Heart right ventricle (tissue), 16 donors: ENCODE results near the gene ZKSCAN8. TPM values are rescaled to one million over a fixed set of nuclear protein-coding genes. Genes with fewer than 3 reads are reported as not detected.

Source experiments
- ATAC-seq, 8 donors: fragments of 200-7000 bp; cut with Tn5 transposase; one replicate each; pipeline ENCODE4 v1.9.1; 2020; ENCODE audit warnings: mild to moderate bottlenecking in 8 of 8, moderate library complexity in 8 of 8, moderate number of reproducible peaks in 1 of 8
- DNase-seq, 2 donors: peaks; one replicate each; pipeline ENCODE4 v3.0.0-alpha.2; 2020
- H3K27ac ChIP-seq, 10 donors: fragments of 200-600 bp; sonication (generic) in 2 of 10; one replicate each; pipeline versions ENCODE4 v1.5.0 to v1.8.0; 2020 to 2022; ENCODE audit warnings: mild to moderate bottlenecking in 3 of 10
- H3K27me3 ChIP-seq, 7 donors: fragments of 200-600 bp; one replicate each; pipeline ENCODE4 v1.8.0; 2021 to 2022; ENCODE audit warnings: mild to moderate bottlenecking in 2 of 7
- H3K36me3 ChIP-seq, 9 donors: fragments of 200-600 bp; sonication (generic) in 1 of 9; one replicate each; pipeline versions ENCODE4 v1.5.0 to v1.8.0; 2020 to 2022; ENCODE audit warnings: mild to moderate bottlenecking in 2 of 9
- H3K4me1 ChIP-seq, 9 donors: fragments of 200-600 bp; sonication (generic) in 1 of 9; one replicate each; pipeline versions ENCODE4 v1.5.0 to v1.8.0; 2020 to 2022; ENCODE audit warnings: mild to moderate bottlenecking in 4 of 9
- H3K4me3 ChIP-seq, 10 donors: fragments of 200-600 bp; sonication (generic) in 2 of 10; one replicate each; pipeline versions ENCODE4 v1.5.0 to v1.8.0; 2020 to 2022; ENCODE audit warnings: mild to moderate bottlenecking in 7 of 10, moderate library complexity in 2 of 10
- H3K9me3 ChIP-seq, 11 donors: fragments of 200-600 bp in 10 of 11; sonication (generic) in 2 of 11; one replicate each; pipeline versions ENCODE4 v1.5.0 to v1.8.0; 2013 to 2022; ENCODE audit warnings: mild to moderate bottlenecking in 2 of 11, control low read depth in 1 of 11, moderate library complexity in 1 of 11
- CTCF ChIP-seq, 9 donors: fragments of 200-600 bp; sonication (generic) in 2 of 9; IDR thresholded peaks; one replicate each; pipeline versions ENCODE4 v1.5.0 to v1.8.0; 2021 to 2022; ENCODE audit warnings: antibody characterized with exemption in 9 of 9, mild to moderate bottlenecking in 5 of 9, moderate library complexity in 1 of 9
- WGBS, 2 donors: extraction: QIAGEN DNeasy Blood & Tissue Kit; methylation state at CpG; one replicate each; pipeline ENCODE4 v1.1.7; 2013; ENCODE audit warnings: inconsistent platforms in 1 of 2; 5-methylcytosine and 5-hydroxymethylcytosine counted together
- intact Hi-C, 10 donors: fragments of 100-400 bp; cut with DNase I; formaldehyde crosslinking; loops; one replicate each; pipeline versions ENCODE4 v1.11.1 to v1.14.2; 2022
- polyA plus RNA-seq, 2 donors: library from polyadenylated mRNA; stranded (reverse); fragments of 200-250 nt; gene quantifications; one replicate each; pipeline ENCODE4 v1.2.3, GENCODE V29; 2013
- total RNA-seq, 10 donors: library from RNA; stranded (reverse); fragmentation: NEBNext Ultra II Directional in 3 of 10; extraction: Animal tissue kit (Norgen Biotek cat#: 25700) in 3 of 10; gene quantifications; one replicate each; pipeline versions ENCODE4 v1.2.1 to v1.2.4, GENCODE V29; 2021 to 2023
- donor health status: Arrhythmogenic right ventricular cardiomyopathy.
- donor health status: ischemic (EF 13 %, LVEDD 7.1; RV severe dilation, severe dysfunction).
- donor health status: healthy with polysubstance abuse.
- donor health status: DM: no; HTN: yes; CAD: no.
- donor health status: DM: no; HTN: no; CAD: no.
- donor health status: ischemic (EF 25% LVEDD 6.9; RV normal size, moderate dysfunction).
- donor health status: ischemic (EF 25% LVEDD 5.7; RV mildly dilated, moderate dysfunction).
- donor health status: healthy.
- donor health status: DM: yes; HTN: yes; CAD: no.
- donor health status: Ischemic cardiomyopathy.
- donor health status: ischemic (EF 35%, LVEDD 5.7; RV mildly dilated, moderate dysfunction).
- donor health status: nonischemic (EF 11% LVEDD 7.7; RV severe dilation, severe dysfunction).
- donor health status: DM: yes; HTN: yes; CAD: no.
- donor health status: PGD.
- donor health status: ischemic (EF 29% LVEDD 5.4; RV normal size, mild dysfunction).
- donor health status: nonischemic (EF 23%, LVEDD 6.1; RV moderate dilation, normal function).

The ZKSCAN8 gene
- total and polyA plus RNA-seq, 12 donors = 2.7 to 18.5 (median 14.0) TPM

- peaks cover 0 to 4% (median 0%) of the 10 kb centered on the region in 11 donors for H3K9me3 ChIP-seq
- no peaks in the 10 kb centered on the region for H3K4me1 ChIP-seq
- no peak overlapping the region for H3K4me3 ChIP-seq
- no peak for DNase-seq
- H3K27me3 ChIP-seq = no peaks in the 10 kb centered on the region
- 87 to 94% methylated on average over 2 of the region's 2 CpGs for WGBS, 2 donors
- TF ChIP-seq CTCF (IDR thresholded peaks at IDR 0.05) = no peak
- intact Hi-C loops = no loop called here
- H3K36me3 ChIP-seq = no peaks in the 10 kb centered on the region
- no peak overlapping the region for H3K27ac ChIP-seq
- no peak for ATAC-seq
These were observed 30.3 kb downstream of the ZKSCAN8 start for GRCh38 chr6:28172006-28172405.

DNA sequence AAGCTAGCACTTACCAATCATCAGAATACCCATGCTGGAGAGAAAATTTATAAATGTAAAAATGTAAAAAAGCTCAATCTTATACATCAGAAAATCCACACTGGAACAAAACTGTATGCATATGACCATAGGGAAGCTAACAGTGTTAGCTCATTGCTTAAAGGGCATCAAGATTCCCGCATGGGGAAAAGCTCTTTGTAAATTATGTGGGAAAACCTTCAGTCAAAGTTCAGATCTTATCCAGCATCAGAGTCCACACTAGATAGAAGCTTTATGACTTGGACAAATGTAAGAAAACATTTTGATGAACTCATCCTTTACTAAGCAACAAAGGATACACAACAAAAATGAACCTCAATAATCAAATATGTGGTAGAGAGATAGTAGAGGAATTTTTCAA, 34.7 kb downstream of the ZKSCAN8 start:
- 93 to 97% methylated on average over 1 of the region's 1 CpG for WGBS, 2 donors
- Histone ChIP-seq H3K27me3 (peaks cover 0 to 18% (median 7%) of the 10 kb centered on the region in 7 donors), H3K27ac (no peak overlapping the region), H3K36me3 (no peaks in the 10 kb centered on the region), H3K4me1 (no peaks in the 10 kb centered on the region), H3K4me3 (no peak overlapping the region), H3K9me3 (peaks cover 0 to 4% (median 0%) of the 10 kb centered on the region in 11 donors)
- ATAC-seq = no peak
- intact Hi-C loops = no loop called here
- no peak for DNase-seq
- TF ChIP-seq CTCF (IDR thresholded peaks at IDR 0.05) = no peak

DNA sequence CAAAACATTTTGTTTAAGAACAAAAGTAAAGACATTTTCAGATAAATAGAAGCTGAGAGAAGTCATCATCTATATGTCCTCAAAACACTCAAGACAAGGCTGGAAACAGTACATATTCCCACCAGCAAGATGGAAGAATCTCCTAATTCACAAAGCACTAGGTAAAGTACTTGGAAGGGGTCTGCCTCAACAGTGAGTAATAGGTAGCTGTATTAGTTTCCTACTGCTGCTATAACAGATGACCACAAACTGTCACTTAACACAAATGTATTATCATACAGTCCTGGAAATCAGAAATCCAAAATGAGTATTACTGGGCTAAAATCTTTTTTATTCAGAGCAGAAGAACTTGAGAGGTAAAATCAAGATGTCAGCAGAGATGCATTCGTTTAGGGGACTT, 40.6 kb downstream of the ZKSCAN8 start:
- DNase-seq (no peak), ATAC-seq (no peak)
- peaks cover 0 to 41% (median 5%) of the 10 kb centered on the region in 11 donors for H3K9me3 ChIP-seq
- TF ChIP-seq CTCF (IDR thresholded peaks at IDR 0.05) = no peak
- no peak overlapping the region for H3K27ac ChIP-seq
- 60 to 76% methylated on average over 1 of the region's 1 CpG for WGBS, 2 donors
- no peaks in the 10 kb centered on the region for H3K4me1 ChIP-seq
- no peak overlapping the region for H3K4me3 ChIP-seq
- intact Hi-C loops = no loop called here
- H3K36me3 ChIP-seq = no peaks in the 10 kb centered on the region
- H3K27me3 ChIP-seq = peaks cover 0 to 18% (median 7%) of the 10 kb centered on the region in 7 donors

DNA sequence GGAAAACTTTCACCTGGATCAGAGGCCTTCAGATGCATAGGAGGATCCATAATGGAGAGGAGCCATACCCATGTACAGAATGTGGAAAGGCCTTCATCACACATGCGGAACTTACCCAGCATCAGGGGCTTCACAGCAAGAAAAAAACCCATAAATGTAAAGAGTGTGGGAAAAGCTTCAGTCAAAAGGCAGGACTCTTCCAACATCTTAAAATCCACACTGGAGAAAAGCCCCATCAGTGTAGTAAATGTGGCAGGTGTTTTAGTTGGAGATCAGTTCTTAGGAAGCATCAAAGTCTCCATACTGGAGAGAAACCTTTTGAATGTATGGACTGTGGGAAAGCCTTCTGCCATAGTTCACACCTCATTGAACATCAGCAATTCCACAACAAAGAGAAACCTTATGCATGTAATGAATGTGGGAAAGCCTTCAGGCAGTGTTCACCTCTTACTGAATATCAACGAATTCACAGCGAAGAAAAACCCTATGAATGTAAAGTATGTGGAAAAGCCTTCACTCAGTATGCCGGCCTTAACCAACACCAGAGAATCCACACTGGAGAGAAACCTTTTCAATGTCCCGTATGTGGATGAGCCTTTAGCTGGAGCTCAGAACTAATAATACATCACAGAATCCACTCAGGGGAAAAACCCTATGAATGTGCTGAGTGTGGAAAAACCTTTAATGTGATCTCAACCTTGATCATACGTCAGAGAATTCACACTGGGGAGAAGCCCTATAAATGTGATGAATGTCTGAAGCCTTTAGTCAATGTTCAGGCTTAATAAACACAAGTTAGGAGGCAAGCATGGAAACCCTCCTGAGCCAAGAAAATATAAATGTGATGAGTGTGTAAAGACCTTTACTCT, 46.7 kb downstream of the ZKSCAN8 start:
- Histone ChIP-seq H3K4me3 (no peak overlapping the region), H3K36me3 (no peaks in the 10 kb centered on the region), H3K27me3 (peaks cover 0 to 9% (median 0%) of the 10 kb centered on the region in 7 donors), H3K4me1 (no peaks in the 10 kb centered on the region), H3K9me3 (peaks cover 0 to 97% (median 33%) of the 10 kb centered on the region in 11 donors), H3K27ac (no peak overlapping the region)
- intact Hi-C loops = no loop called here
- no peak for TF ChIP-seq CTCF (IDR thresholded peaks at IDR 0.05)
- DNase-seq = no peak
- ATAC-seq = no peak
- 81% methylated on average over 6 of the region's 6 CpGs for WGBS, 2 donors
